Trophoblast cell (in vitro differentiated cells and primary cell): ENCODE results near the gene KIF13A.

Experiments
- DNase-seq, 2 donors: peaks; one replicate each; pipeline ENCODE4 v3.0.0-alpha.2; 2016
- H2AFZ ChIP-seq: 2 replicates; pipeline ENCODE4 v1.6.1; 2013; ENCODE audit warnings: low read length, moderate library complexity, mild to moderate bottlenecking; ENCODE audit not compliant: insufficient read depth, poor library complexity
- H2AK5ac ChIP-seq: 2 replicates; pipeline ENCODE4 v1.6.1; 2013; ENCODE audit warnings: mild to moderate bottlenecking, low read length
- H2BK120ac ChIP-seq: 2 replicates; pipeline ENCODE4 v1.6.1; 2013; ENCODE audit warnings: low read length, mild to moderate bottlenecking, moderate library complexity; ENCODE audit not compliant: insufficient read depth, poor library complexity
- H2BK12ac ChIP-seq: 2 replicates; pipeline ENCODE4 v1.6.1; 2013; ENCODE audit warnings: mild to moderate bottlenecking, low read length, moderate library complexity
- H2BK5ac ChIP-seq: 2 replicates; pipeline ENCODE4 v1.6.1; 2013; ENCODE audit warnings: low read length, low read depth, moderate library complexity, mild to moderate bottlenecking; ENCODE audit not compliant: poor library complexity
- H3K14ac ChIP-seq: 2 replicates; pipeline ENCODE4 v1.6.1; 2013; ENCODE audit warnings: mild to moderate bottlenecking, low read length
- H3K18ac ChIP-seq: 2 replicates; pipeline ENCODE4 v1.6.1; 2013; ENCODE audit warnings: mild to moderate bottlenecking, low read length
- H3K23ac ChIP-seq: 2 replicates; pipeline ENCODE4 v1.6.1; 2013; ENCODE audit warnings: low read length
- H3K27ac ChIP-seq: 2 replicates; pipeline ENCODE4 v1.5.1; 2013; ENCODE audit warnings: low read depth, mild to moderate bottlenecking, inconsistent platforms, low read length, moderate library complexity
- H3K27me3 ChIP-seq: 2 replicates; pipeline ENCODE4 v1.6.1; 2013; ENCODE audit warnings: inconsistent platforms, mild to moderate bottlenecking, low read length, moderate library complexity; ENCODE audit not compliant: insufficient read depth
- H3K36me3 ChIP-seq, 2 experiments: 1 replicate in 1 of 2; 2 replicates in 1 of 2; pipeline ENCODE4 v1.6.1; 2013; ENCODE audit warnings: low read length in 2 of 2, mild to moderate bottlenecking in 2 of 2, moderate library complexity in 1 of 2; ENCODE audit not compliant: insufficient read depth in 2 of 2, control insufficient read depth in 1 of 2
- H3K4ac ChIP-seq: 2 replicates; pipeline ENCODE4 v1.6.1; 2013; ENCODE audit warnings: low read depth, mild to moderate bottlenecking, low read length, moderate library complexity
- H3K4me1 ChIP-seq, 2 experiments: 1 replicate in 1 of 2; 2 replicates in 1 of 2; pipeline ENCODE4 v1.6.1; 2013; ENCODE audit warnings: low read length in 2 of 2, mild to moderate bottlenecking in 2 of 2, moderate library complexity in 1 of 2; ENCODE audit not compliant: insufficient read depth in 2 of 2, control insufficient read depth in 1 of 2
- H3K4me2 ChIP-seq: 2 replicates; pipeline ENCODE4 v1.6.1; 2013; ENCODE audit warnings: inconsistent platforms, mild to moderate bottlenecking, low read length, moderate library complexity
- H3K4me3 ChIP-seq: 2 replicates; pipeline ENCODE4 v1.5.1; 2013; ENCODE audit warnings: mild to moderate bottlenecking, low read depth, low read length, inconsistent platforms
- H3K79me1 ChIP-seq: one replicate; pipeline ENCODE4 v1.6.1; 2013; ENCODE audit warnings: low read length
- H3K79me2 ChIP-seq: 2 replicates; pipeline ENCODE4 v1.6.1; 2013; ENCODE audit warnings: low read length, mild to moderate bottlenecking; ENCODE audit not compliant: control insufficient read depth, insufficient read depth, poor library complexity
- H3K9ac ChIP-seq: 2 replicates; pipeline ENCODE4 v1.6.1; 2013; ENCODE audit warnings: mild to moderate bottlenecking, low read length
- H3K9me3 ChIP-seq: 2 replicates; pipeline ENCODE4 v1.6.1; 2013; ENCODE audit warnings: low read depth, mild to moderate bottlenecking, control low read depth, inconsistent platforms, low read length; ENCODE audit not compliant: insufficient read depth
- H4K12ac ChIP-seq: 2 replicates; pipeline ENCODE4 v1.6.1; 2013; ENCODE audit warnings: low read depth, mild to moderate bottlenecking, low read length, moderate library complexity
- H4K8ac ChIP-seq: 2 replicates; pipeline ENCODE4 v1.6.1; 2013; ENCODE audit warnings: low read depth, mild to moderate bottlenecking, low read length, moderate library complexity
- H4K91ac ChIP-seq: one replicate; pipeline ENCODE4 v1.6.1; 2013; ENCODE audit warnings: low read depth, mild to moderate bottlenecking, low read length, moderate library complexity
- WGBS: extraction: QIAGEN DNeasy Blood & Tissue Kit; methylation state at CpG from one replicate; pipeline ENCODE4 v1.1.7; 2013; ENCODE audit warnings: missing lambda C conversion rate; ENCODE audit not compliant: insufficient read length, insufficient coverage; ENCODE audit errors: extremely low coverage; 5-methylcytosine and 5-hydroxymethylcytosine counted together

KIF13A gene

GRCh38 chr6:17999425-17999824 is 12.0 kb upstream of the KIF13A start:
- Histone ChIP-seq H2BK5ac (no peak overlapping the region), H3K36me3 (no peaks in the 10 kb centered on the region), H2AK5ac (no peak overlapping the region), H3K14ac (no peak overlapping the region), H3K9me3 (no peaks in the 10 kb centered on the region), H3K18ac (no peak overlapping the region), H3K27ac (no peak overlapping the region), H2BK12ac (no peak overlapping the region), H4K12ac (no peak overlapping the region), H4K8ac (no peak overlapping the region), H3K79me2 (no peaks in the 10 kb centered on the region), H3K4me2 (no peak overlapping the region), H4K91ac (no peak overlapping the region), H3K79me1 (no peaks in the 10 kb centered on the region), H3K9ac (no peak overlapping the region), H2BK120ac (no peak overlapping the region), H3K4me3 (no peak overlapping the region), H3K27me3 (no peaks in the 10 kb centered on the region), H3K4ac (no peak overlapping the region), H3K23ac (no peak overlapping the region), H2AFZ (no peak overlapping the region), H3K4me1 (peaks cover 2 to 6% of the 10 kb centered on the region in 2 experiments)
- DNase-seq = no peak
- no CpG with 5 or more reads among the region's 7 CpGs for WGBS

GRCh38 chr6:17998442-17998841 is 11.0 kb upstream of the KIF13A start:
- H3K27me3 ChIP-seq = no peaks in the 10 kb centered on the region
- H3K79me2 ChIP-seq = no peaks in the 10 kb centered on the region
- H3K27ac ChIP-seq = peak overlapping the region; percentile 73
- no peak overlapping the region for H4K12ac ChIP-seq
- WGBS = no CpG with 5 or more reads among the region's 1 CpG
- DNase-seq = peak; percentile 87 to 97
- no peak overlapping the region for H3K9ac ChIP-seq
- no peaks in the 10 kb centered on the region for H3K36me3 ChIP-seq
- no peak overlapping the region for H2BK120ac ChIP-seq
- H3K9me3 ChIP-seq = no peaks in the 10 kb centered on the region
- no peaks in the 10 kb centered on the region for H3K79me1 ChIP-seq
- no peak overlapping the region for H2BK5ac ChIP-seq
- H2AK5ac ChIP-seq = no peak overlapping the region
- H3K14ac ChIP-seq = no peak overlapping the region
- H3K4ac ChIP-seq = no peak overlapping the region
- peaks cover 2 to 6% of the 10 kb centered on the region in 2 experiments for H3K4me1 ChIP-seq
- H3K23ac ChIP-seq = no peak overlapping the region
- no peak overlapping the region for H4K91ac ChIP-seq
- no peak overlapping the region for H2BK12ac ChIP-seq
- no peak overlapping the region for H2AFZ ChIP-seq
- H3K18ac ChIP-seq = no peak overlapping the region
- no peak overlapping the region for H4K8ac ChIP-seq
- no peak overlapping the region for H3K4me2 ChIP-seq
- no peak overlapping the region for H3K4me3 ChIP-seq

GRCh38 chr6:17998003-17998402 is 10.6 kb upstream of the KIF13A start:
- Histone ChIP-seq H4K8ac (no peak overlapping the region), H3K79me1 (no peaks in the 10 kb centered on the region), H3K36me3 (no peaks in the 10 kb centered on the region), H3K4me3 (no peak overlapping the region), H2AK5ac (no peak overlapping the region), H3K79me2 (no peaks in the 10 kb centered on the region), H2BK120ac (peak overlapping the region; percentile 2), H4K12ac (no peak overlapping the region), H3K9ac (no peak overlapping the region), H3K27me3 (no peaks in the 10 kb centered on the region), H3K27ac (peak overlapping the region; percentile 73), H4K91ac (peak overlapping the region; percentile 64), H3K4me1 (peaks cover 2 to 6% of the 10 kb centered on the region in 2 experiments), H2AFZ (no peak overlapping the region), H2BK5ac (peak overlapping the region; percentile 0), H3K4me2 (no peak overlapping the region), H3K14ac (peak overlapping the region; percentile 38), H3K4ac (no peak overlapping the region), H2BK12ac (no peak overlapping the region), H3K9me3 (no peaks in the 10 kb centered on the region), H3K18ac (no peak overlapping the region), H3K23ac (no peak overlapping the region)
- no peak for DNase-seq
- WGBS = no CpG with 5 or more reads among the region's 3 CpGs

- Histone ChIP-seq H2AK5ac (no peak overlapping the region), H3K36me3 (no peaks in the 10 kb centered on the region), H3K9ac (no peak overlapping the region), H3K79me1 (no peaks in the 10 kb centered on the region), H3K27me3 (no peaks in the 10 kb centered on the region), H3K4me3 (no peak overlapping the region), H3K79me2 (no peaks in the 10 kb centered on the region), H3K4me1 (peaks cover 2 to 6% of the 10 kb centered on the region in 2 experiments), H3K4me2 (no peak overlapping the region), H3K14ac (no peak overlapping the region), H4K12ac (no peak overlapping the region), H2AFZ (no peak overlapping the region), H3K23ac (no peak overlapping the region), H2BK12ac (no peak overlapping the region), H3K4ac (no peak overlapping the region), H3K27ac (no peak overlapping the region), H4K8ac (no peak overlapping the region), H2BK5ac (no peak overlapping the region), H3K9me3 (no peaks in the 10 kb centered on the region), H2BK120ac (no peak overlapping the region), H4K91ac (no peak overlapping the region), H3K18ac (no peak overlapping the region)
- DNase-seq = no peak
- no CpG with 5 or more reads among the region's 4 CpGs for WGBS
Observed at GRCh38 chr6:17995414-17995813, 8.0 kb upstream of the KIF13A start.
